Small intestine (tissue), 7 donors: ENCODE measurements around the gene SLAIN1. TPM values are rescaled to one million over a fixed set of nuclear protein-coding genes. Genes with fewer than 3 reads are reported as not detected.

ENCODE experiments used
- DNase-seq, 2 donors: peaks; one replicate each; pipeline versions ENCODE4 v3.0.0 to v3.0.0-alpha.2; 2013
- FAIRE-seq: peaks from 2 replicates; lab custom pipeline; 2012; peaks lifted over from hg19 to GRCh38; lab: Jason Lieb, UNC
- H3K27ac ChIP-seq, 3 donors: one replicate each; pipeline ENCODE4 v1.5.1; 2013; ENCODE audit warnings: low read length in 2 of 3, mild to moderate bottlenecking in 2 of 3, control low read depth in 1 of 3, inconsistent platforms in 1 of 3, low read depth in 1 of 3, moderate library complexity in 1 of 3
- H3K27me3 ChIP-seq, 3 donors: one replicate each; pipeline ENCODE4 v1.6.1; 2013; ENCODE audit warnings: low read length in 3 of 3, inconsistent platforms in 1 of 3; ENCODE audit not compliant: control insufficient read depth in 3 of 3, insufficient read depth in 3 of 3
- H3K36me3 ChIP-seq, 3 donors: one replicate each; pipeline ENCODE4 v1.6.1; 2013; ENCODE audit warnings: low read length in 3 of 3, inconsistent platforms in 1 of 3, low read depth in 1 of 3, mild to moderate bottlenecking in 1 of 3, moderate library complexity in 1 of 3; ENCODE audit not compliant: control insufficient read depth in 3 of 3, insufficient read depth in 2 of 3
- H3K4me1 ChIP-seq, 3 donors: one replicate each; pipeline ENCODE4 v1.6.1; 2013; ENCODE audit warnings: low read length in 2 of 3, inconsistent platforms in 1 of 3, low read depth in 1 of 3, mild to moderate bottlenecking in 1 of 3, moderate library complexity in 1 of 3; ENCODE audit not compliant: control insufficient read depth in 3 of 3, insufficient read depth in 2 of 3
- H3K4me3 ChIP-seq, 3 donors: one replicate each; pipeline ENCODE4 v1.5.1; 2013; ENCODE audit warnings: low read length in 3 of 3, control low read depth in 1 of 3, inconsistent platforms in 1 of 3, low read depth in 1 of 3, mild to moderate bottlenecking in 1 of 3, moderate library complexity in 1 of 3
- H3K9me3 ChIP-seq, 2 donors: one replicate each; pipeline ENCODE4 v1.6.1; 2013; ENCODE audit warnings: low read depth in 1 of 2, low read length in 1 of 2; ENCODE audit not compliant: control insufficient read depth in 2 of 2, insufficient read depth in 1 of 2
- whole genome bisulfite sequencing, 3 donors: extraction: QIAGEN DNeasy Blood & Tissue Kit; methylation state at CpG; one replicate each; pipeline ENCODE4 v1.1.7; 2013; 5-methylcytosine and 5-hydroxymethylcytosine counted together
- polyA plus RNA-seq, 4 donors: library from polyadenylated mRNA; stranded (reverse) in 3 of 4; unstranded in 1 of 4; fragments of 200-250 nt in 3 of 4; fragments of 120-200 nt in 1 of 4; gene quantifications; one replicate each; pipeline versions ENCODE4 v1.2.1 to v1.2.3, GENCODE V29; 2013
- donor health status: healthy with polysubstance abuse.
- donor health status: control.
- donor health status: control.
- donor health status: Bipolar disorder and iron deficiency.
- donor health status: healthy.

Gene SLAIN1
- polyA plus RNA-seq, 4 donors, result 1.3 to 9.5 (median 3.7) TPM

GRCh38 chr13:77749344-77749880, 51.9 kb downstream of the SLAIN1 start:
- no peaks in the 10 kb centered on the region for H3K4me1 ChIP-seq
- DNase-seq (no peak), FAIRE-seq (no peak)
- no peak overlapping the region for H3K27ac ChIP-seq
- 53 to 68% (median 59%) methylated on average over 2 of the region's 2 CpGs for WGBS, 3 donors
- H3K36me3 ChIP-seq, result peaks cover 0 to 5% (median 0%) of the 10 kb centered on the region in 3 donors
- H3K27me3 ChIP-seq, result no peaks in the 10 kb centered on the region
- no peak overlapping the region for H3K4me3 ChIP-seq
- H3K9me3 ChIP-seq, result no peaks in the 10 kb centered on the region

GRCh38 chr13:77751513-77752456, 54.3 kb downstream of the SLAIN1 start:
- Histone ChIP-seq H3K27ac (no peak overlapping the region), H3K27me3 (no peaks in the 10 kb centered on the region), H3K36me3 (peaks cover 0 to 5% (median 0%) of the 10 kb centered on the region in 3 donors), H3K4me3 (no peak overlapping the region), H3K4me1 (no peaks in the 10 kb centered on the region), H3K9me3 (no peaks in the 10 kb centered on the region)
- FAIRE-seq (peak; percentile 76), DNase-seq (peak; percentile 55 to 64)
- WGBS, 3 donors, result 63 to 67% (median 63%) methylated on average over 5 of the region's 5 CpGs

- Histone ChIP-seq H3K4me1 (no peaks in the 10 kb centered on the region), H3K27me3 (no peaks in the 10 kb centered on the region), H3K27ac (no peak overlapping the region), H3K36me3 (no peaks in the 10 kb centered on the region), H3K4me3 (no peak overlapping the region), H3K9me3 (no peaks in the 10 kb centered on the region)
- no peak for FAIRE-seq
- DNase-seq, result no peak
- 73 to 86% (median 79%) methylated on average over 5 of the region's 5 CpGs for WGBS, 3 donors
These were observed 55.1 kb downstream of the SLAIN1 start for GRCh38 chr13:77752512-77753069.

GRCh38 chr13:77760893-77761292, 63.4 kb downstream of the SLAIN1 start:
- Histone ChIP-seq H3K27ac (no peak overlapping the region), H3K9me3 (no peaks in the 10 kb centered on the region), H3K4me1 (no peaks in the 10 kb centered on the region), H3K27me3 (no peaks in the 10 kb centered on the region), H3K4me3 (no peak overlapping the region), H3K36me3 (peaks cover 0 to 2% (median 0%) of the 10 kb centered on the region in 3 donors)
- no peak for FAIRE-seq
- DNase-seq, result no peak
- 88 to 91% (median 89%) methylated on average over 8 of the region's 8 CpGs for WGBS, 3 donors

GRCh38 chr13:77767413-77767812, 69.9 kb downstream of the SLAIN1 start:
- no peak for FAIRE-seq
- H3K9me3 ChIP-seq, result no peaks in the 10 kb centered on the region
- H3K27me3 ChIP-seq, result no peaks in the 10 kb centered on the region
- no peak overlapping the region for H3K4me3 ChIP-seq
- 53 to 75% (median 70%) methylated on average over 5 of the region's 5 CpGs for WGBS, 3 donors
- H3K36me3 ChIP-seq, result peaks cover 0 to 2% (median 0%) of the 10 kb centered on the region in 3 donors
- H3K4me1 ChIP-seq, result no peaks in the 10 kb centered on the region
- no peak overlapping the region for H3K27ac ChIP-seq
- DNase-seq, result no peak

GRCh38 chr13:77774181-77774580, 76.7 kb downstream of the SLAIN1 start:
- Histone ChIP-seq H3K4me1 (no peaks in the 10 kb centered on the region), H3K9me3 (no peaks in the 10 kb centered on the region), H3K27ac (no peak overlapping the region), H3K36me3 (no peaks in the 10 kb centered on the region), H3K4me3 (no peak overlapping the region), H3K27me3 (no peaks in the 10 kb centered on the region)
- WGBS, 3 donors, result 28 to 48% (median 31%) methylated on average over 1 of the region's 1 CpG
- FAIRE-seq (no peak), DNase-seq (no peak)

- no peak for DNase-seq
- Histone ChIP-seq H3K9me3 (no peaks in the 10 kb centered on the region), H3K27me3 (no peaks in the 10 kb centered on the region), H3K4me3 (no peak overlapping the region), H3K27ac (no peak overlapping the region), H3K4me1 (peaks cover 0 to 6% (median 0%) of the 10 kb centered on the region in 3 donors), H3K36me3 (no peaks in the 10 kb centered on the region)
- WGBS, 3 donors, result 37 to 48% (median 48%) methylated on average over 4 of the region's 4 CpGs
- no peak for FAIRE-seq
These were observed 79.2 kb downstream of the SLAIN1 start for GRCh38 chr13:77776704-77777103.

GRCh38 chr13:77779552-77780272, 82.2 kb downstream of the SLAIN1 start:
- H3K9me3 ChIP-seq, result no peaks in the 10 kb centered on the region
- DNase-seq (peak; percentile 46 to 71), FAIRE-seq (no peak)
- H3K27me3 ChIP-seq, result no peaks in the 10 kb centered on the region
- H3K36me3 ChIP-seq, result no peaks in the 10 kb centered on the region
- H3K27ac ChIP-seq, result no peak overlapping the region
- WGBS, 3 donors, result 9 to 12% (median 10%) methylated on average over 3 of the region's 3 CpGs
- peaks cover 0 to 6% (median 0%) of the 10 kb centered on the region in 3 donors for H3K4me1 ChIP-seq
- no peak overlapping the region for H3K4me3 ChIP-seq
